Measurements from ENCODE around the gene DNAJB1.
"Not testable (repeated sequence)": the region's sequence is repeated elsewhere in the genome, so short reads cannot be mapped to it uniquely, and the experiment has no call there.

Gene DNAJB1

DNA sequence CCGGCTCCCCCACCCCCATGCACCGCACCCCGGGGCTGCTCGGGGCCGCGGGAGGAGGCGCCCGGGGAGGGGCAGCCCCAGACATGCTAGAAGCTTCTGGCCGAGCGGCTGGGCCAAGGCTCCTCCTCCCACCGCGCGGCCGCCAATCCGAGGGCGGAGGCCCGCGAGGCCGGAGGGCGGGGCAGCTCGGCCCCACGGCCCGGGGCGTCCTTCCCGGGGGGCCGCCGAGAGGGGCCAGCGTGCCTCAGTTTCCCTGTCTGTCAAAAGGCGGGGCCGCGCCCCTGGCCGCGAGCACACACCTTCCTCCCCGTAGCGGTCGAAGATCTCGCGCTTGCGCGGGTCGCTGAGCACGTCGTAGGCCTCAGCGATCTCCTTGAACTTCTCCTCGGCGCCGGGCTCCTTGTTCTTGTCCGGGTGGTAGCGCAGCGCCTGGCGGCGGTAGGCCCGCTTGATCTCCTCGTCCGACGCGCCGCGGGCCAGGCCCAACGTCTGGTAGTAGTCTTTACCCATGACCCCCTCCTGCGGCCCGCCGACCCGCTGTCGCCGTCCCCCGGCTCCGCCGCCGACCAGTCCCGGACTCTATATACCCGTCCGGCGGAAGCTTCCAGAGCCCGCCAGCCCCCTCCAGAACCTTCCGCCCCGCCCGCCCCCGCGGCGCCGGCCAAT, at the start of gene DNAJB1:
Gene DNAJB1 (minus strand): TSS at position 558 of the 666 bp plus-strand sequence. CDS start 48 bp downstream, at position 510.
- DNase-seq = no peak

DNA sequence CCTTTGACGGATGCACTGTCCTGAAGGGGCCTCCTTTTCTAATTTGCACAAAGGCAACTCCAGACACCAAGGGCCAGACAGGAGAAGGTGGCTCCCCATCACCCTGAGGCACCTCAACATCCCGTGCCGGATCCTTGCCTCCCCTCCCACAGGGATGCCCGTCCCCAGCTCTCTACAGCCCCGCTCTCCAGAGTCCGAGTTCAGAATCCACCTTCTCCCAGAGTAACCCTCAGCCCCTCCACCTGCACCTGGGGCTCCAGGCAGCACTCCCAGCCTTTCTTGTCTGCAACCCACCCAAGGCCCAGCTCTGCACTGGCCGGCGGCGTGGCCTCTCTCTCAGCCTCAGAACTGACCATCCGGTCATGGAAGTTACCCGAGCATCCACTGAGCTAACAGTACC, 48.9 kb upstream of the DNAJB1 start:
- DNase-seq = no peak

GRCh38 chr19:14566712-14567077, 48.5 kb upstream of the DNAJB1 start:
- DNase-seq = no peak

- no peak for DNase-seq
Observed at GRCh38 chr19:14565765-14566711, 47.8 kb upstream of the DNAJB1 start.

DNA sequence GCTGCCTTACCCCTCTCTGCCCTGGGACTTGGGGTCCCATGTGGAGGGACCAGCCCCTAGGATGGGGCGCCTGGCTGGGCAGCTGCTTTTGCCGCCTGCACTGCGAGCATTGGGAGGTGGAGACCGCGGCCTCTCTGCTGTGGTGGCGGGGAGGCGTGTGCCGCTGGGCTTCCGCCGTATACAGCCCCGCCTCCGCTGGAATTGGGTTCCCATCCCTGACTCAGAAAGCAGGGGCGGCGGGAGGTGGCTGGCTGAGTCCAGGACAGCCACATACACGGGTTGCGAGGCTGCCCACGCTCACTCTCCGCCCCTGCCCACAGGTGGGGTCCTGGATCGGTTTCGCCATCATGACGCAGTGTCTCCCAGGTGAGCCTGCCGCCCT, 47.1 kb upstream of the DNAJB1 start:
- no peak for DNase-seq

GRCh38 chr19:14564652-14565297, 46.6 kb upstream of the DNAJB1 start:
- DNase-seq = not testable (repeated sequence)

- no peak for DNase-seq
Observed at GRCh38 chr19:14563989-14564651, 45.9 kb upstream of the DNAJB1 start.

- DNase-seq = no peak
Observed at GRCh38 chr19:14563590-14563926, 45.4 kb upstream of the DNAJB1 start.

- no peak for DNase-seq
Observed at GRCh38 chr19:14562660-14563589, 44.7 kb upstream of the DNAJB1 start.

DNA sequence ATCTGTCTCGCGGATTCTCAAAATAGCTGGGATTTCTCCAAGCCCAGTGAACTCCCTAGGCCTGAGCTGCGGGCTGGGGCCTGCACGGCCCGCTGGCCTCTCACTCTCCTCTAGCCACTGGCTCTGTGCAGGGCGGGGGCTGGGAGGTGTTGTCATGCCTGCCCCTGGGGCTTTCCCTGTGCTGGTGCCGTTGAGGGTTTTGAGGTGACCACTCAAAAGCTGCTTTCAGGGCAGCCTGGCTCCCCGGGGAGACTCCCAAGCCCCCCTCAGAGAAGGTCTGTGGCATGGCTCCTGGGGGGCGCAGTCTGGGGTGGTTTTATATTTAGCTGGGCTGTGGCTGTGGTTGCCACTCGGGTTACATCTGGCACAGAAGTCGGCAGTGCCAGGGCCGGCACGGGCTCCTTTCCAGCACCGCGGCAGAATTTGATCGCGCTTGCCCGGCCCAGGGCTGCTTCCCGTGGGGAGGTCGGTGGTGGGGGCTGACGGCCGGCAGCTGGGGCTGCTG, 43.7 kb upstream of the DNAJB1 start:
- DNase-seq = no peak

- DNase-seq = no peak
Observed at GRCh38 chr19:14561249-14561648, 43.1 kb upstream of the DNAJB1 start.

DNA sequence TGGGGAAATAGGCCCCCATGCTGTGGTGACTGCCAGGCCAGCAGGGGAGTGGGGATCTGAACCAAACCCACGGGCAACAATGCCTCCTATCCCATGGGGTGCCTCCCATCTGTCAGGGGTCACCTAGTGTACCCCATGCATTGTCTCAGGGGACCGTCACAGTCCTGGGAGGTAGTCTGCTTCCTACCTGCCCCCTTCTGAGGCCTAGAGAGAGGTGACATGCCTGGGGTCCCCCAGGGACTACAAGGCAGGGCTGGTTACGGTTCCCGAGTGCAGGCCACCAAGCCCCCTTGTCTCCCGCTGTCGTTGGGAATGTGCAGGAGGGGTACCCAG, 42.5 kb upstream of the DNAJB1 start:
- no peak for DNase-seq

DNA sequence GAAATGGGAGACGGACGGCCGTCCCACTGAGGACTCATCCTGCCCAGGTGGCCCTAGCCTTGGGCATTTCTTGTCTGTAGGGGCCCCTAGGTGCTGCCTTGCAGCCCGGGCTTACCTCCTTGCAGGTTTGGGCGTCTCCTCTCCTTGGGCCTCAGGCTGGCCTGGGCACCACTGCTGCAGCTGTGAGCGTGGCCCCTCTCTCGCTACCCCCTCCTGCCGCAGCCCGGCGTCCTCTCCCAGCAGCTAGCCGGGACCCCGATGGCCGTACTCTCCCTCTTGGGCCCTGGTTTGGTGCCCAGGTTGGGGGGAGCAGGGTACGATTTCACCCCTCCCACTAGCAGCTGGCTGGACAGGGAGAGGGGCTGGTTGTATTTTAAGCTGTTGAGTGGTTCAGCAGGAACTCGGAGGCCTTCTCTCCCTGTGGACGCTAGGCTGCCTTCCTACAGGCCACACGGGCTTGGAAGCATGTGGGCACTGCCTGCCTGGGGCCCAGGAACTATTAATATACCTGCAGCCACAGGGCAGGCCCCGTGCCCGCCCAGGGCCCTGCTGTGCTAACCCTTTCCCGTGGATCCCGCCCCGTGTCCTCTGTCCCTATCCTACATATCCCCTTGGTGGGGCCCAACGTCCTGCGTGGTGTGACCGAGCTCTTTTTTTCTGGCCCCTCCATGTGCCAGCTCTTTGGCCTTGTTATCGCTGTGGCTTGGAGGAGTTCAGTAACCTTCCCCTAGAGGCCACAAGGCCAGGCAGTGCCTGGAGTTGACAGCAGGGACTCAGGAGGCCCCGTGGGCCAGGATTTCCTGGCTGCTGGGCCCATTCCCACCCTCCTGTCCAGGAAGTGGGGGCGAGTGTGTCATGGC, 41.9 kb upstream of the DNAJB1 start:
- no peak for DNase-seq

- no peak for DNase-seq
Observed at GRCh38 chr19:14558370-14559066, 40.3 kb upstream of the DNAJB1 start.

DNA sequence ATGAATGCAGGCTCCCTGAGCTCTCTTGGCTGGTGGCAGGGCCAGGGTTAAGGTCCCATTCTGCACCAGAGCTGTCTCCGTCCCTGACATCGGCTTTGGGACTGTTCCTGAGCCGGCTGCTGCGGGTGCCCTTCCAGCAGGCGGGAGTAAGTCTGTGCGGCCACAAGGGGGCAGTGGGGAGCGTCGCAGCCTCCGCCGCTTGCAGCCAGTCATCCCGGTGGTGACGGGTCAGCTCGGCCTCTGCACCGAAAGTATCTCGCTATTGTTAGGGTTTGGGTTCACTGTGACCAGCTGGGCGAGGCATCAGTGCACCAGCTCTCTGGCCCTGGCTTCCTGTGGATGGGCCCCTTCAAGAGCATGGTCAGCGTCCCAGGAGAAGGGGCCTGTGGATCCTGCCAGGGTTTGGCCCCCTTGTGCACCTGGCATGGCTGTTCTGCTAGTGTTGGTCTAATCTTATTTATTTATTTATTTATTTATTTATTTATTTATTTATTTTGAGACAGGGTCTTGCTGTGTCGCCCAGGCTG, 38.5 kb upstream of the DNAJB1 start:
- DNase-seq = peak; percentile 53

DNA sequence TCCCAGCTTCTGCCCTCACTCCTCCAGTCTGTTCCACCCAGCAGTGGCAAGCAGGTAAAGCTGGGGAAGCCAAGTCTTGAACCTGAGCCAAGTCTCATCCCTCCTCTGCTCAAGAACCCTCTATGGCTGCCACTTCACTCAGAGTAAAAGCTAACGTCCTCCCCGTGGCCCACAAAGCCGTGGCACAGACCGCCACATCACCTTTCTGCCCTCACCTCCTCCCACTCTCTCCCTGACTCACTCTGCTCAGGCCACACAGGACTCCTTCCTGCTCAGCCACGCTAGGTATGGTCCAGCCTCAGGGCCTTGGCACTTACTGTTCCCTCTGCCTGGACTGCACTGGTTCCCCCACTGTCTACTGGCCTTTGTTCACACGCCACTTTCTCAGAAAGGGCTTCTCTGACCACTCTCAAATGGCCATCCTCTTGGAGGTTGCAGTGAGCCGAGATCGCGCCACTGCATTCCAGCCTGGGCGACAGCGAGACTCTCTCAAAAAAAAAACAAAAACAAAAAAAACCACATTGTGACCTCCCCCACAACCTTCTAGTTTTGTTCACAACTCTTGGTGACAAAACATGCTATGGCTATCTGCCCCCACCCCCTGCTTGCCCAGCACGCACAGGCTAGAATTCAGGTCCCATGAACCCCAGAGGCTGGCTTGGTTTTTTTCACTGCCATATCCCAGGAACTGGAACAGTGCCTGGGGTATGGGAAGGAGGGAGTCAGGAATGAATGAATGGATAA, 37.9 kb upstream of the DNAJB1 start:
- no peak for DNase-seq

DNA sequence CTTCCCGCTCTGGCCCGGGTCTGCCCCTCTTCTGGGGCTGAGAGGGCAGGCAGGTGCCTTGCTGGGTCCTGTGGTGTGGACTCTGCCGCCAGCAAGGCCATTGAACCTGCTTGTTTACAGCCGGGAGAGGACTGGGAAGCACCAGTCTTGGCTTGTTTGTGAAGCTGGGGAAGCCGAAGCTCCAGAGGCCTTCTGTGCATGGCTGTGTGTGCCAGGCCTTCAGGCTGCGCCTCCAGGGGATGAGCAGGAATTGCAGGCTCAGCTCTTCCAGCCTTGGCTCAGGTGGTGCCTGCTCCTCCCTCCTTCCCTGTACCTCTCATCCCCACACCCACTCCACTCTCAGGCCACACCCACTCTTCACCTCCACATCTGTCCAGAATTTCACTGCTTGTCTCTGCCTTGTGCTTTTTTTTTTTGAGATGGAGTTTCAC, 36.2 kb upstream of the DNAJB1 start:
- no peak for DNase-seq

DNA sequence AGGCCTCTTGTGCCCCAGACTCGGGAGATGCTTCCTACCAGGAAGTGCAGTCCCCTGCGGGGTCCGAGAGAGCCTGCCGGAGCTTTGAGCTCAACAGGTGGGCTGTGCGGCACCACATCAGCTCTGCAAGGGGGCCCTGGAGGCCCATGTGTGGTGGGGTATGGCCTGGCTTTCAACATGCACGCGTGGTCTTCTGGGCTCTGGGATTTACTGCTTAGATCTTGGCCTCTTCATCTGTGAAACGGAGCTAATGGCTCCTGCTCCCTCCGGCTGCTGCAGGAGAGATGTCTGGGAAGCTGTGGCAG, 35.7 kb upstream of the DNAJB1 start:
- DNase-seq = no peak

Data from activated T-cell treated with anti-CD3 and anti-CD28 coated beads for 4 hours (primary cell).